Stromal cell of bone marrow (primary cell): Measurements from ENCODE around the gene CPSF7.
"Not testable (repeated sequence)": the region's sequence is repeated elsewhere in the genome, so short reads cannot be mapped to it uniquely, and the experiment has no call there.

Experiments used
- DNase-seq: peaks from one replicate; pipeline ENCODE4 v3.0.0-alpha.2; 2012; ENCODE audit warnings: low read depth

CPSF7 gene

GRCh38 chr11:61383859-61384258 lies 45.9 kb downstream of the CPSF7 start:
- DNase-seq: not testable (repeated sequence)

DNA sequence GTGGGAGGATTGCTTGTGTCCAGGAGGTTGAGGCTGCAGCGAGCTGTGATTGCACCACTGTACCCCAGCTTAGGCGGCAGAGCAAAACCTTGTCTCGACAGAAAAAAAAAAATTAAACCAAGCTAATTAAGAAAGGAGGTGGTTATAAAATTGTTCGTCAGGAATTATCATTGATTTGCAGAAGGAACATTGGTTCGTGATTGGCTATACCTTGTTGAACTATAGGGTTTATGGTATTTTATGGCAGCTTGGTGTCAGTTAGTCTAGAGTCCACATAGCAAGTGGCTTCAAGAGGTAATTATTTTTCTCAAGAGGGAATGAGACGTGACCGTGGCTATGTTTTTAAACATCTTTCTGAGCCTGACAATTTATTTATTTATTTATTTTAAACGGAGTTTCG lies 48.9 kb downstream of the CPSF7 start:
- DNase-seq: no peak

DNA sequence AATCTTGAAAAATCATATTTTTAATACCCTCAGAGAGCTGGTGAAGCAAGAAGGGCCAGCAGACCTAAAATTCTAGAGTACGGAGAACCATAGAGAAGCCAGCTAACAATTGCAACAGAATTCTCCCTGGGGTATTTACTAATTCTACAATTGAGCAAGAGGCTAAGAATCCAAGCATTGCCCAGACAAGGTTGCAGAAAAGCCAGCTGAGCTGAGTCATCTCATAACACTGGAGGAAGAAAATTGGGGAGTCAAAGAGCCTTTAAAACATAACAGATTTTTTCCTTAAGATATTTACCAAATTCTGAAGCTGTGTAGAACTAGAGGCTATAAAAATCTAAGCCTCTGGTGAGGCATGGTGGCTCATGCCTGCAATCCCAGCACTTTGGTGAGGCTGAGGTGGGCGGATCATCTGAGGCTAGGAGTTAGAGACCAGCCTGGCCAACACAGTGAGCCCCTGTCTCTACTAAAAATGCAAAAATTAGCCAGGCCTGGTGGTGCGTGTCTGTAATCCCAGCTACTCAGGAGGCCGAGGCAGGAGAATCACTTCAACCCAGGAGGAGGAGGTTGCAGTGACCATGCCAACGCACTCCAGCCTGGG lies 51.0 kb downstream of the CPSF7 start:
- DNase-seq: peak; percentile 99

GRCh38 chr11:61377461-61378160 lies 52.2 kb downstream of the CPSF7 start:
- DNase-seq: peak; percentile 53

DNA sequence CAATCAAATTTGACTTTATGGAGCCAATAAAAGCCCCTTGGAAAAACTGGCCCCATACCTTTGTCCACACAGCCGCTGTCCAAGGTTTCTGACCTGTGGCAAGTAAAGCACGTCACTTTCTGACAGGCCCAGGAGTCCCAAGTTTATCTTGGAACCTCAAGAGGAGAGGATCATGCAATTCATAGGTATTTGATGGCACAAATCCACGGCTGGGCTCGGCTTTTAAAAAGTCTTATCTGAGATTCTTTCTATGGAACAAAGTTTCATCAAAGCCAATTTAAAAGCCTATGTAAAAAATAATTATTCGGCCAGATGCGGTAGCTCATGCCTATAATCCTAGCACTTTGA lies 54.0 kb downstream of the CPSF7 start:
- no peak for DNase-seq

- no peak for DNase-seq
Observed at GRCh38 chr11:61372659-61373420, 56.9 kb downstream of the CPSF7 start.

GRCh38 chr11:61370349-61371005 lies 59.3 kb downstream of the CPSF7 start:
- no peak for DNase-seq

- DNase-seq: peak; percentile 94
Observed at GRCh38 chr11:61369372-61370348, 60.1 kb downstream of the CPSF7 start.

- DNase-seq: no peak
Observed at GRCh38 chr11:61368646-61369045, 61.1 kb downstream of the CPSF7 start.

- DNase-seq: no peak
Observed at GRCh38 chr11:61367406-61367805, 62.4 kb downstream of the CPSF7 start.

- DNase-seq: no peak
Observed at GRCh38 chr11:61364012-61364675, 65.6 kb downstream of the CPSF7 start.

GRCh38 chr11:61362542-61362875 lies 67.3 kb downstream of the CPSF7 start:
- peak; percentile 33 for DNase-seq

DNA sequence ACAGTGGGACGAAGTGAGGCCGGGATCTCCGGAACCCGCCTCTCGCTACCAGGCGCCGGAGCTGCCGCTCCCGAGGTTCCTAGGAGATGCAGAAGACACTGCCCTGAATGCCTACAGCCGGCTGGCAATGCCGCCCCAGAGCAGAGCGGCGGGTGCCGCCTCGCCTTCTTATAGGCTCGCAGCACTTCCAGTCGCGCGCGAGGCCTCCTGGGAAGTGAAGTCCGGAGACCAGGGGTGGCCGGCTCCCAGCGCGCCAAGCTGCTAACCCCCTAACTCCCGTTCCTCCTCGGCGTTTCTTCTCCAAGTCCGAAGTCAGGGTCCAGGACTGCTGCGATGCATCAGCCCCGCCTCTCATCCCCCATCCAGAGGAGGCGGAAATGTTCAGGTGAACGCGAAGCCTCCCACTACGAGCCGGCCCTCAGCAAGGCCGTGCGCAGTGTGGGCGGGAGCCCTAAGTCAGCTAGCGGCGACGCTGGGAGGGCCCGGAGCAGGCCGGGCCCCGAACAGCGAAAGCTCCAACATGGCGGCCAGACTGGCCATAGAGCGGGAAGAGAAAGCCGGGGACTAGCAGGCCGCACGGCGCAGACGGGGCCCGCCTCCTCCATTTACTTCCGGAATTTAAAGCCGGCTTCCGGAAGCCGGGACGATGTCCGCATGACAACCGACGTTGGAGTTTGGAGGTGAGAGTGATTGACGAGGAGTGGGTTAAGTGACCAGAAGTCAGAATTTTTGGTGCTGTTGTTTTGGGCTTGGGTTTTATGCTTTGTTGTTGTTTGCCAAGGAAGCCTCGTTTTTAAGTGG lies 67.8 kb downstream of the CPSF7 start, which contains the start of the genes CYB561A3 and TMEM138:
Gene CYB561A3 (minus strand): TSS at position 142 of the 801 bp plus-strand sequence. CDS start 5,169 bp downstream, outside the sequence.
Gene TMEM138 (plus strand): TSS at position 634 of the 801 bp plus-strand sequence. CDS start 2,017 bp downstream, outside the sequence.
- DNase-seq: peak; percentile 87

DNA sequence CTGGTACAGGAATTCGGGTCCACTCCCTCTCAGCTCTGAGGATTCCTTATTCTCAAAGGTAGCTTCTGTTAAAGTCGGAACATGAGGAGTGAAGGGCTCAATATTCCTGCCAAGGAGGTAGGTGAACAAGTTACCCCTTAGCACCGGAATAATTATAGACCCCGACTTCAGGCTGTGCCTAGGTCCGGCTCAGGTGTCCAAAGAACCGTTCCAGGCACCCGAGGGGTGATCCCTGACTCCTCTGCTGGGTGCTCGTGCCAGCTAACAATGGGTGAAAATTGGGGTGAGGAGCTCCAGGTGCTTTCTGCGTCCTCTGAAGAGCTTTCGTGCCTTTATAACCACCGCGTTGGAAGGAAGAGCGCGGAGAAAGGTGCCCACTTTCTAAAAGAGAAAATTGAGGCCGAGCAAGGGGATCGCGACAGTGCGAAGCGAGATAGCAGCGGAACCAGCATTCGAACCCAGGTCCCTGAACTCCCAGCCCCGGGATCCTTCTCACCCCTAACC lies 68.5 kb downstream of the CPSF7 start:
- DNase-seq: no peak

DNA sequence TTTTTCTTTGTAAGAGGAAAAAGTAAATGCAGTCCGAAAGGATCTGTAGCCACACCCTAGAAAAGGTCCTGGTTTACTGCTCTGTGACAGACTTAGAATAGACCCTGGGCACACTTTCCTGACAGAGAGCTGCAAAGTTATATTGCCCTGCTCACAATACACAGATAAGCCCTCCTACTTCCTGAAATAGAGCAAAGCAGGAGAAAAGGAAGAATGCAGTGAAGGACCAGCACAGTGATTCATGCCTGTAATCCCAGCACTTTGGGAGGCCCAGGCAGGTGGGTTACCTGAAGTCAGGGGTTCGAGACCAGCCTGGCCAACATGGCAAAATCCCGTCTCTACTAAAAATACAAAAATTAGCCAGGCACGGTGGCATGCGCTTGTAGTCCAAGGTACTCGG lies 70.3 kb downstream of the CPSF7 start:
- no peak for DNase-seq

- no peak for DNase-seq
Observed at GRCh38 chr11:61358566-61358965, 71.2 kb downstream of the CPSF7 start.

- DNase-seq: no peak
Observed at GRCh38 chr11:61357894-61358239, 71.9 kb downstream of the CPSF7 start.

GRCh38 chr11:61357233-61357893 lies 72.4 kb downstream of the CPSF7 start:
- no peak for DNase-seq

DNA sequence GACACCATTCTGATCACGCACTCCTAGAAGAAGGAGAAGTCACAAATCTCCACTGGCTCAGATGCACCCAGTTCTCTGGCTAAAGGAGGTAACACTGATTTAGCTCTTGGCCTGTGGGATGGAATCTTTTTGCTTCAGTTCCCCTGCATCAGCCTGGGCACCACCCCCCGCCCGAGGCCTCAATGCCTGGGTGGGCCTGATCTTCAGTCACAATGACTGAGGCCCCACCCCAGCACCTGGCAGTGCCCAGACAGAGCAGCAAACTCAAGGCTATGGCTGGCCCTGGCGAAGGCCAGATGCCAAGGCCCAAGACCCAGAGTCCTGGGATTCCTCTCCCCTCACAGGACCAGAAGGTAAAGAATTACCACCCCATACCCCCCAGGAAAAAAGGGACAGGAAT lies 73.1 kb downstream of the CPSF7 start:
- no peak for DNase-seq
